Measurements from ENCODE around the gene LRP3.

DNA sequence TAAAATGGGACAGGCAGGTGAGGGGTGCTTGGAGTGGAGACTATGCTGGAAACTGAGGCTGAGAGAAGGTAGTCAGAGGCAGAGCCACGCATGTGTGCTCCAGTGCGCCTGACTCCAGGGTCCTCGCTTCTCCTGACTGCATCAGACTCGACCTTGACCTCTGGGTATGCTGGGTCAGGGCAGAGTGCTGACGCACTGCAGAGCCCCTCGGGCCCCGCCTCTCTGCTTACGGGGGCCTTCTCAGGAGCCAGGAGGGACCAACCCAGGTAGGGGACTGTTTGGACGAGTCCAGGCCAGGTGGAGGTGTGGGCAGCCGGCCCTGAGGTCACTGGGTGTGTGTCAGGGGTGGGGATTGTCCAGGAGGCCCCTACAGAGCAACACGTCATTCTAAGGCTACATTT lies 54.4 kb downstream of the LRP3 start:
- TF ChIP-seq CTCF (IDR thresholded peaks at IDR 0.05) (no peak), POLR2A (IDR thresholded peaks at IDR 0.05) (no peak)

Measured in ovary (tissue), 3 donors.